GM19324 (cell line): ENCODE data around the gene IMPDH1.

ENCODE experiments used
- ATAC-seq: cut with Tn5 transposase; IDR thresholded peaks from one replicate; pipeline ENCODE4 v1.9.1; 2021; ENCODE audit warnings: mild to moderate bottlenecking, moderate library complexity; ENCODE audit not compliant: unreplicated experiment, low FRiP score

Gene IMPDH1

DNA sequence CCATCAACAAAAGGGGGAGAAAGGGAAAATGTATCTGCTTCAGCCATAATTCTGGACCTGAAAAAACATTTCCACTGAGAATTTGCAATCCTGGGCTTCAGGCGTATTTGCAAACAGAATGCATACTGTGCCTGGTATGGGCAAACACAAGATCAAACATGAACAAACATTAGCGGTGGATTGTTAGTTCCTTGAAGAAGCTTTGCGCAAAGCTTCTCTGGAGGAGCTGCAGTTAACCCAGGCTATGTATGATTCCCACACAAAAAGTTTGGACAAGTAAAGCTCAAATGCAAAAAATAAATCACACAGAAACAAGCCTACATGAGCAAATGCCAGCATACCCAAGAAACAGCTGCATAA is 25.5 kb upstream of the IMPDH1 start:
- no peak for ATAC-seq

GRCh38 chr7:128434413-128435326 is 24.9 kb upstream of the IMPDH1 start:
- ATAC-seq = no peak

DNA sequence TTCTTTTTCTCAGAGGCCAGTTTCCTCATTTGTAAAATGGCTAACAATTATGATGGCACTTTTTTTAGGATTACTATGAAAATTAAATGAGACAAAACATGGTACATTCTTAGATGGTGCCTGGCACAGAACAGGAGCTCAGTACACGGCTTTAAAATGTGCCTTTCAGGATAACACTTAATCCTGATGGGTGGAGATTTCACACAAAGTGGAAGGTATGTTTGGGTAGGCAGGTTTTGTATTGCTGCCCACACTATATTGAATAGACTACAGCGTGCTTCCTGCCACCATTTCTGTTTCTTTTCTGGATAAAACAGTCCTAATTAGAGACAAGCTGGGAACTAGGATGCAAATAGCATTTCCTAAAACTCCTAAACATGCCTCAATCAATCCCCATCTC is 22.0 kb upstream of the IMPDH1 start:
- no peak for ATAC-seq

GRCh38 chr7:128431221-128431620 is 21.4 kb upstream of the IMPDH1 start:
- no peak for ATAC-seq

DNA sequence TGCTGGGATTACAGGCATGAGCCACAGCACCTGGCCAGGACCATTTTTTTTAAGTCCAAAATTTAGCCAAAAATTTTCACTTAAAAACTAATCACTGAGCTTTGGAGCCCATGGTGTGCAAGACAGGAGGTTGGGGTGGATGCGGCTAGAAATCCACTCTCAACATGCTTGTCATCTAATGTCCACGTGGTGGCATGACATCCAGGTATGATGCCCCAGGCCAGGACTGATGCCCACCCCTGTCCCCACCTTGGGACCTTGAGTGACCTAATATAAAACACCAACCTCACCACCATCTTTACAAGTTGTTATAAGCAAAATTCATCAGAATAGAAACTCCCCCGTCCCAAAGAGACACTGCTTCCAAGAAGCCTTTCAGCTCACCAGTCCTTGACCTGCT is 20.4 kb upstream of the IMPDH1 start:
- ATAC-seq = no peak

- ATAC-seq = no peak
These were observed 17.6 kb upstream of the IMPDH1 start for GRCh38 chr7:128427289-128427891.

DNA sequence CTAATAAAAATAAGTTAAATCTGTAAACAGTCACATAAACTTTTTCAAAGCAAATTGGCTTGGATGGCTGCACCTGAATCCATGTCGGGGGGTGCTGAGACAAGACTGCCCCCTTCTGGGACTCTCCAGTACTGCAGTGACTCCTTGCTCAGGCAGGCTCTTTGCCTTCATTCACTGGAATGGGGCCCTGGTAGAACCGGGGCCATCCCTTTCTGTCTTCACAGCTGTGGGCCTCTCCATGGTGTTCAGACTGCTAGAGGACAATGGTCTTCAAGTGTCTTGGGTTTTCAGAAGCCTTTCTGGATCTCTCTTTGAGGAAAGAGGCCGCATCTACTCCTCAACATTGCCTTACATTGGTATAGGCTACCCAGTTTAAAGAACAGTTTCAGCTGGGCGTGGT is 16.1 kb upstream of the IMPDH1 start:
- no peak for ATAC-seq

DNA sequence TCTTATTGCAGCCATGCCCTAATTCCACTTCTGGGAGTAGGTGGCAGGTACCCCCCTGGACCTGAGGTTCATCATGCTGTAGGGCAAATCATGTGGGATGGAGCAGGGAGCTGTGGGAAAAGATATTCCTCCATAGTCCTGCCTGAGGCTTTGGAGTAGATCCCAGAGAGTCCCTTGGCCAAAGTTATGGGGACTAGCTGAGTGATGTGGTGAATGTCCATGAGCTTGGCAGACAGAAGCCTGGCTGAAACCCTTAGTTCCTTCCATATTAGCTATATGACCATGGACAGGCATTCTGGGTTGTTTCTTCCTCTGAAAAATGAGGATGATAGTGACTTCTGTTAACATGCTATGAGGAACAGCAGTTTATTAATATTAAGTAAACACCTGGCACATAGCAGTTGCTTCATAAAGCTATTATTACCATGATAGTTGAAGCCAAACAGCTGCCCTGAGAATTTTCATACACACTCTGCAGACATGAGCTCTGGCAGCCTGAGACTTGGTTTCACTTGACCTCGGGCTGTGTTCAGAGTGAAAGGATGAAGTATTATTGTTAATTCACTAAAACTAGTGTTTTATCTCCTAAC is 15.0 kb upstream of the IMPDH1 start:
- no peak for ATAC-seq

GRCh38 chr7:128422842-128423241 is 13.1 kb upstream of the IMPDH1 start:
- no peak for ATAC-seq

- ATAC-seq = no peak
These were observed 12.3 kb upstream of the IMPDH1 start for GRCh38 chr7:128422037-128422436.

DNA sequence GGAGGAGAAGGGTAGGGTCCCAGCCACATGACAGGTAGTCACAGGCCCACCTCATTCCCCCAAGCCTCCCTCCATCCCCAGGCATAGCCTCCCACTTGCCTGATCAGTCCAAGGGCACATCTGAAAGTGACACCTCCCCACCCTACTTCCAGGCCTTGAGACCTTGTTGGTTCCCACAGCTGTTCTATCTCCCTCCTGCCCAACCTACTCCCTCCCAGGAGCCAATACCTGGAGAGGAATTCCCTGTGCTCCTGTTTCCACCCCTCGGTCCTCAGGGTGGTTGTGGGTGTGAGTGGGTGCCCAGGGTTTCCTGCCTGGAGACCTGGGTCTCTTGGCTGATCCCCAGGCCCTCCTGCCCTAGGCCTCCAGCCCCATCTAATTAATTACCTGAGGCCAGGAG is 11.6 kb upstream of the IMPDH1 start:
- ATAC-seq = no peak

DNA sequence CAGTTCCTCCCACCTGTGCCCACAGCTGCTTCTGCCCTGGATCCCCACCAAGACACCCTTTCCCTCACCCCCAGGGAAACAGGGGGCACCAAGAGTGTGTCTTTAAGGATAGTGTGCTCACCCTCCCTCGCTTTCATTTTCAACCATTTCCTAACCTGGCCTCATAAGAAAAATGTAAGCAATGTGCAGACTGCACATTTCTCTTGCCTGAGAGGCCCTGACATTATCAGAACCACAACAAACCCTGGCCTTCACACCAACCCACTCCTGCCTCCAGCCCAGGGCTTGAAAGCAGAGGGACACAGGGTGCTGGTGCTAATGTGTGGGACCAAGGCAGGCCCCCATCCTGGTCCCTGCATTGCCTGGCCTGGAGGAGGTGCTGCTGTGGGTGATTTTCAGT is 11.0 kb upstream of the IMPDH1 start:
- ATAC-seq = no peak

- no peak for ATAC-seq
These were observed 9.5 kb upstream of the IMPDH1 start for GRCh38 chr7:128419257-128419656.

- no peak for ATAC-seq
These were observed 7.3 kb upstream of the IMPDH1 start for GRCh38 chr7:128417071-128417470.

DNA sequence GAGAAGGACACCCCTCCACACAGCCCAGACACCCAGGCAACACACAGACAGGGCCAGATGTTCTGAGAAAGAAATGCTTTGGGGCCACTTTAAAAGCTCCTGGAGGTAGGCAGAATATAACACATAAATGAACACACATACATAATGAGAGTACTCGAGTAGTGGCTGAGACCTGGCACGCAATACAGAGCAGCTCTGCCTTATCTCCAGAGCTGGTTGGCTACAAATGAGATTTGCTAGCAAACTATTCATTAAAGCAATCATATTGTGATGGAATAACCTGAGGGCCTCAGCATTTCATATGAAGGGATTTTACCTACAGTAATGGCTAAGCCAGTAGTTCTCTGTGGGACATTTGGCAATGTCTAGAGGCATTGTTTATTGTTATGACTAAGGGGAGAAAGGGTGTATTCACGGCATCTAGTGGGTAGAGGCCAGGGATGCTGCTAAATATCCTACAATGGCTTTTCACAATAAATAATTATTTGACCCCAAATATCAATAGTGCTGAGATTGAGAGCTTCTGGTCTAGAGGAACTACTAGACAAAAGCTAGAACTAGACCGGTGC is 5.5 kb upstream of the IMPDH1 start:
- ATAC-seq = no peak

- ATAC-seq = no peak
These were observed 620 bp upstream of the IMPDH1 start for GRCh38 chr7:128410451-128410753.

- ATAC-seq = no peak
These were observed 830 bp downstream of the IMPDH1 start for GRCh38 chr7:128408709-128409595.

DNA sequence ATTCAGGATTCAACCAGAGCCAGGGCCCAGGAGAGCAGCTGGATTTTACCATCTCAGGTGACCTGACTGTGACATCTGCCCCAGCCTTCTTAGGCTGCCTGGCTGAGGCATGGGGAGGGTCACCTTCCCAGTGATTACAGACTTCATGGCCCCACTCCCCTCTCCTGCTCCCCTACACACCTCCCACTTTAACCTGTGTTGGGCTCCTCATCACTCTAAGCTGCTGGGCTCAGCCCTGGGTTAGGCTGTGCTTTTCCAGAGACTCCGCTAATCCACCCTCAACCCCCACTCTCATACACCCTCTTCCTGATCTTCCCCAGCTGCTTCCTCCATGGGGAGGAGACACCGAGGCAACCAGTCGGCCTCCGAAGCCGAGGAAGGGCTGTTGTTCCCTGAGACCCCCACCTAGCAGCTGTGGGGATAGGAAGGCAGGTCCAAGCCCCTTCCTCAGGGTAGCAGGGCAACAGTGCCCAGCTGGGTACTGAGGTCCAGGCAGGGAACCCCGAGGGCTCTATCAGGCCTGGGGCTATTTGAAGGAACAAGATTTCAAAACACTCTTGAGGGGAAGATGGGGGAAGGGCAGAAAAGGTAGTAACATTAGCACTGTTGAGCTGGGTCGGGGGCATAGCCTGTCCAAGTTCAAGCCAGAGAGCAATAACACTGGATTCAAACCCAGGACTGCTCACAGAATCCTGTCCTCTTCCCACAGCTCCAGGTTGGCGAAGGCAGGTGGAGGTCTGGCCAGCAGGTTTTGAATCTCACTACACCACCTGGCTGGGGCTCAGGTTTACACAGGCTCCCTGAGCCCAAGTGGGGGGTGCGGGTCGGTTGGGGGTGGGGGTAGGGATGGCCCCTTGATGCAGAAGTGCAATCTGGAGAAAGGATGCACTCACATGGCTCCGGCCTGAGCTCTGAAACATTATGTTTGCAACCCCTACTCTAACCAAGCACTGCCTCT is 1.8 kb downstream of the IMPDH1 start:
- ATAC-seq = no peak

GRCh38 chr7:128407233-128407589 is 2.6 kb downstream of the IMPDH1 start:
- ATAC-seq = no peak
